Bronchial epithelial cell (primary cell): ENCODE results near the gene NFATC3. TPM values are rescaled to one million over a fixed set of nuclear protein-coding genes. Genes with fewer than 3 reads are reported as not detected.

Experiments
- DNase-seq: peaks from one replicate; pipeline ENCODE4 v3.0.0-alpha.2; 2010; ENCODE audit warnings: low read depth
- FAIRE-seq: peaks from 2 replicates; lab custom pipeline; 2011; peaks lifted over from hg19 to GRCh38; lab: Jason Lieb, UNC
- H3K27me3 ChIP-seq: 2 replicates; pipeline ENCODE4 v1.5.1; 2011; ENCODE audit warnings: low read length; ENCODE audit not compliant: control insufficient read depth, insufficient read depth
- H3K36me3 ChIP-seq: 2 replicates; pipeline ENCODE4 v1.5.1; 2011; ENCODE audit warnings: low read length; ENCODE audit not compliant: control insufficient read depth, insufficient read depth
- H3K4me3 ChIP-seq: 2 replicates; pipeline ENCODE4 v1.5.1; 2011; ENCODE audit warnings: mild to moderate bottlenecking, low read depth, low read length, control low read depth
- total RNA-seq: library from RNA; depleted of rRNA; stranded (reverse); fragments of >200 nt; gene quantifications from 2 replicates; pipeline ENCODE4 v1.2.1, GENCODE V29; 2014
- TF ChIP-seq, protein P1 (sequence below): IDR thresholded peaks from 2 replicates; pipeline ENCODE4 v1.5.1; 2011; ENCODE audit warnings: mild to moderate bottlenecking, moderate library complexity, low read length, control low read depth, inconsistent platforms; ENCODE audit not compliant: insufficient read depth, severe bottlenecking

The NFATC3 gene
- total RNA-seq, 1 donor from 2014 or later = 5.8 TPM

DNA sequence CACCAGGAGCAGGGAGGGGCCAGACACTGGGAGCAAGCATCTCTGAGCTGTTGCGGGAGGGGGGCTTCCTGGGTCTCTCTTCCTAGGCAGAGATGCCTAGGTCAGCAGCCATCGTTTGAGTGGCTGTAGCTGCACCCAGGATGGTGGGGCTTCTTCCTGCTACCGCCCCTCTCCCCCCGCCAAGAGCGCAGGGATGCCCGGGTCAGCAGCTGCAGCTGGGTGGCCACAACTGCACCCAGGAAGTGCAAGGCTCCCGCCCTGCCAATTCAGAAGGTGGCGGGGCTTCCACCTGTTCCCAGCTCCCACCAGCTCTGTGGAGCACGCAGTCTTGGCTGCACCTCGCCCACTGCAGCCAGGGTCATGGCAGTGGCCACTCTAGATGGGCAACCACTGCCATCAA, 103.0 kb downstream of the NFATC3 start:
- TF ChIP-seq, protein P1, sequence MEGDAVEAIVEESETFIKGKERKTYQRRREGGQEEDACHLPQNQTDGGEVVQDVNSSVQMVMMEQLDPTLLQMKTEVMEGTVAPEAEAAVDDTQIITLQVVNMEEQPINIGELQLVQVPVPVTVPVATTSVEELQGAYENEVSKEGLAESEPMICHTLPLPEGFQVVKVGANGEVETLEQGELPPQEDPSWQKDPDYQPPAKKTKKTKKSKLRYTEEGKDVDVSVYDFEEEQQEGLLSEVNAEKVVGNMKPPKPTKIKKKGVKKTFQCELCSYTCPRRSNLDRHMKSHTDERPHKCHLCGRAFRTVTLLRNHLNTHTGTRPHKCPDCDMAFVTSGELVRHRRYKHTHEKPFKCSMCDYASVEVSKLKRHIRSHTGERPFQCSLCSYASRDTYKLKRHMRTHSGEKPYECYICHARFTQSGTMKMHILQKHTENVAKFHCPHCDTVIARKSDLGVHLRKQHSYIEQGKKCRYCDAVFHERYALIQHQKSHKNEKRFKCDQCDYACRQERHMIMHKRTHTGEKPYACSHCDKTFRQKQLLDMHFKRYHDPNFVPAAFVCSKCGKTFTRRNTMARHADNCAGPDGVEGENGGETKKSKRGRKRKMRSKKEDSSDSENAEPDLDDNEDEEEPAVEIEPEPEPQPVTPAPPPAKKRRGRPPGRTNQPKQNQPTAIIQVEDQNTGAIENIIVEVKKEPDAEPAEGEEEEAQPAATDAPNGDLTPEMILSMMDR = no peak
- FAIRE-seq (no peak), DNase-seq (no peak)
- peaks cover 8% of the 10 kb centered on the region for H3K36me3 ChIP-seq
- H3K4me3 ChIP-seq = no peak overlapping the region
- no peaks in the 10 kb centered on the region for H3K27me3 ChIP-seq

GRCh38 chr16:68190081-68190480, 104.9 kb downstream of the NFATC3 start:
- Histone ChIP-seq H3K36me3 (peaks cover 8% of the 10 kb centered on the region), H3K27me3 (no peaks in the 10 kb centered on the region), H3K4me3 (no peak overlapping the region)
- TF ChIP-seq, protein P1 = no peak
- no peak for FAIRE-seq
- no peak for DNase-seq

GRCh38 chr16:68190736-68191510, 105.8 kb downstream of the NFATC3 start:
- peaks cover 8% of the 10 kb centered on the region for H3K36me3 ChIP-seq
- DNase-seq (no peak), FAIRE-seq (no peak)
- H3K27me3 ChIP-seq = no peaks in the 10 kb centered on the region
- no peak overlapping the region for H3K4me3 ChIP-seq
- TF ChIP-seq, protein P1 = no peak

- Histone ChIP-seq H3K36me3 (peaks cover 5% of the 10 kb centered on the region), H3K4me3 (no peak overlapping the region), H3K27me3 (no peaks in the 10 kb centered on the region)
- DNase-seq (no peak), FAIRE-seq (no peak)
- TF ChIP-seq, protein P1 = no peak
These were observed 109.1 kb downstream of the NFATC3 start for GRCh38 chr16:68194251-68194650.

GRCh38 chr16:68197250-68197649, 112.1 kb downstream of the NFATC3 start:
- no peaks in the 10 kb centered on the region for H3K36me3 ChIP-seq
- H3K27me3 ChIP-seq = no peaks in the 10 kb centered on the region
- no peak for DNase-seq
- TF ChIP-seq, protein P1 = no peak
- no peak overlapping the region for H3K4me3 ChIP-seq
- no peak for FAIRE-seq
